ENCODE data around the gene ARL6IP4. TPM values are rescaled to one million over a fixed set of nuclear protein-coding genes. Genes with fewer than 3 reads are reported as not detected.

ARL6IP4 gene
- total RNA-seq, 1 experiment from 2014 or later: 189 TPM

DNA sequence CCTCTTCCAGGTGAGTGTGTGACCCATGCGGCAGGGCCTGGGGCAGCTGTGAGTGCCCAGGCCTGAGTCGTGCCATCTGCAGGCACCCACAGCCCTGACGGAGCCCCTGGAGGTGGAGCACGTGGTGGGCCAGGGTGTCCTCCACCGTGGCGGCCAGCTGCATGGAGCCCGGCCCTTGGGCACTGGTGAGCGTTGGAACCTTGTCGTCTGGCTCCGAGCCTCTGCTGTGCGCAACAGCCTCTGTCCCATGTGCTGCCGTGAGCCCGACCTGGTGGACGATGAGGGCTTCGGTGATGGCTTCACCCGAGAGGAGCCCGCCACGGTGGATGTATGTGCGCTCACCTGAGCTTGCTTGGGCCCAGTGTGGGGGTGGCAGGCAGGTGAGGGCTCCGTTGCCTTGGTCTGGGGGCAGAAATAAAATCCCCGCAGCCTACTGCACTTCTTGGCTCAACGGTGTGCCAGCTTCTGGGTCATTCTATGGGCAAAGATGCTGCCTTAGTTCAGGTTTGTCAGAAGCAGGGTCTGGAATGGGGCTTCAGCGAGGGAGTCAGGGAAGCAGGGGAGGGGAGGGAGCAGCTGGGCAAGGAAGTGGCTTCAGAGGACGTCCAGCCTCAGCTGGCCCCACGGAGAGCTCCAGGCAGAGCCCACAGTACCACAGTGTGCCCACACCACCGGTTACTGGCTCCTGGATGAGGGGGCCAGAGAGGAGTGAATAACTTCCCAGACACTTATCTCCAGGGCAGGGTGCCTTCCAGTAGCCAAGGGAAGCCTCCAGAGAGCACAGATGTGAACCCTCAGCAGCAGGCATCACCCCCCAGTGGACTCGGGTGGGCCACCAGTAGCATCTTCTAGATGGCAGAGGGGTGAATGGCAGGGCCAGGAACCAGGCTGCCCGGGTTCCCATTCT lies 1.2 kb upstream of the ARL6IP4 start:
- Histone ChIP-seq H3K27ac (ENCODE audit: low read depth, low read length, poor library complexity, severe bottlenecking) (peak overlapping the region; percentile 95), H3K36me3 (ENCODE audit: insufficient read depth, low read length, poor library complexity, severe bottlenecking) (peaks cover 16% of the 10 kb centered on the region), H3K9me3 (ENCODE audit: low read depth, low read length, poor library complexity, severe bottlenecking) (no peaks in the 10 kb centered on the region), H3K4me3 (ENCODE audit: low read depth, low read length, poor library complexity, severe bottlenecking) (peak overlapping the region; percentile 72), H3K4me1 (ENCODE audit: insufficient read depth, low read length, poor library complexity, severe bottlenecking) (peaks cover 21% of the 10 kb centered on the region), H3K27me3 (replicated peaks; ENCODE audit: insufficient read depth, low read depth, low read length, poor library complexity) (no peaks in the 10 kb centered on the region)
- intact Hi-C loops (cut with micrococcal nuclease; ENCODE audit: unreplicated experiment): no loop called here
- no TSS peak for BruUV-seq (replicated peaks)
- POLR2A ChIA-PET (ENCODE audit: low non-redundant PET): no interaction called here
- DNase-seq (ENCODE audit: low spot score): no peak
- no peak for TF ChIP-seq EZH2 (IDR thresholded peaks at IDR 0.05; ENCODE audit: borderline replicate concordance, low read depth, low read length, poor library complexity, severe bottlenecking)
- TF ChIP-seq, protein P1, sequence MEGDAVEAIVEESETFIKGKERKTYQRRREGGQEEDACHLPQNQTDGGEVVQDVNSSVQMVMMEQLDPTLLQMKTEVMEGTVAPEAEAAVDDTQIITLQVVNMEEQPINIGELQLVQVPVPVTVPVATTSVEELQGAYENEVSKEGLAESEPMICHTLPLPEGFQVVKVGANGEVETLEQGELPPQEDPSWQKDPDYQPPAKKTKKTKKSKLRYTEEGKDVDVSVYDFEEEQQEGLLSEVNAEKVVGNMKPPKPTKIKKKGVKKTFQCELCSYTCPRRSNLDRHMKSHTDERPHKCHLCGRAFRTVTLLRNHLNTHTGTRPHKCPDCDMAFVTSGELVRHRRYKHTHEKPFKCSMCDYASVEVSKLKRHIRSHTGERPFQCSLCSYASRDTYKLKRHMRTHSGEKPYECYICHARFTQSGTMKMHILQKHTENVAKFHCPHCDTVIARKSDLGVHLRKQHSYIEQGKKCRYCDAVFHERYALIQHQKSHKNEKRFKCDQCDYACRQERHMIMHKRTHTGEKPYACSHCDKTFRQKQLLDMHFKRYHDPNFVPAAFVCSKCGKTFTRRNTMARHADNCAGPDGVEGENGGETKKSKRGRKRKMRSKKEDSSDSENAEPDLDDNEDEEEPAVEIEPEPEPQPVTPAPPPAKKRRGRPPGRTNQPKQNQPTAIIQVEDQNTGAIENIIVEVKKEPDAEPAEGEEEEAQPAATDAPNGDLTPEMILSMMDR (conservative IDR thresholded peaks at IDR 0.05; ENCODE audit: low read depth, low read length): no peak
- CTCF ChIA-PET: no interaction called here

DNA sequence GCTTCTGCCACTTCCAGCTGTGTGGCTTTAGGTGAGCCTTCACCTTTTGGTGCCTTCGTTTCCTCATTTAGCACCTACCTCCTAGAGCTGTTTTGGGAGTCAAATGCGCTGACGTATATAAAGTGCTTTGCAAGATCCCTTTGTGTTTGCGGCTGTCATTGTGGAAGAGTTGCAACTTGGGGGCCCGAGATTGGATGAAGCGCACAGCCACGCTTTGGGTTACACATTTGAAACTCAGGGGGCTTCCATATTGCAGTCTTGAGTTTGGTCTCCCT lies 636 bp upstream of the ARL6IP4 start:
- DNase-seq (ENCODE audit: low spot score): peak; percentile 39
- Histone ChIP-seq H3K36me3 (ENCODE audit: insufficient read depth, low read length, poor library complexity, severe bottlenecking) (peaks cover 16% of the 10 kb centered on the region), H3K27me3 (replicated peaks; ENCODE audit: insufficient read depth, low read depth, low read length, poor library complexity) (no peaks in the 10 kb centered on the region), H3K9me3 (ENCODE audit: low read depth, low read length, poor library complexity, severe bottlenecking) (no peaks in the 10 kb centered on the region), H3K4me1 (ENCODE audit: insufficient read depth, low read length, poor library complexity, severe bottlenecking) (peaks cover 21% of the 10 kb centered on the region), H3K27ac (ENCODE audit: low read depth, low read length, poor library complexity, severe bottlenecking) (peak overlapping the region; percentile 95), H3K4me3 (ENCODE audit: low read depth, low read length, poor library complexity, severe bottlenecking) (peak overlapping the region; percentile 72)
- no TSS peak for BruUV-seq (replicated peaks)
- CTCF ChIA-PET: no interaction called here
- POLR2A ChIA-PET (ENCODE audit: low non-redundant PET): no interaction called here
- TF ChIP-seq, protein P1 (conservative IDR thresholded peaks at IDR 0.05; ENCODE audit: low read depth, low read length): no peak
- no peak for TF ChIP-seq EZH2 (IDR thresholded peaks at IDR 0.05; ENCODE audit: borderline replicate concordance, low read depth, low read length, poor library complexity, severe bottlenecking)
- intact Hi-C loops (cut with micrococcal nuclease; ENCODE audit: unreplicated experiment): loop anchor here (5.0 kb wide), 2 partner anchors 172 to 257 kb away; partner anchors contain the start of gene PITPNM2

DNA sequence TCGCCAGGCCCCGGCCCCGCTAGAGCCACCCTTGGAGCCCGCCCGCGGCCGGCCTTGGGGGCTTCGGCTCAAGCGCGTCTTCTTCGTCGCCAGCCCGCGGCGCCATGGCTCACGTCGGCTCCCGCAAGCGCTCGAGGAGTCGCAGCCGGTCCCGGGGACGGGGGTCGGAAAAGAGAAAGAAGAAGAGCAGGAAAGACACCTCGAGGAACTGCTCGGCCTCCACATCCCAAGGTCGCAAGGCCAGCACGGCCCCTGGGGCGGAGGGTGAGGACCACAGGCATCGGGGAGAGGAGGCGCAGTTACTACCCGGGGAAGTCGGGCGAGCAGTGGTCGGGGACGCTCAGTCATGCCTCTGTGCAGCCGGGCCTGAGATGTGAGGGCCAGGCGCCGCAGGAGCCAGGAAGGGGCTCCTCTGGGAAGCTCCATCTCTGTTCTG lies 573 bp downstream of the ARL6IP4 start:
- H3K27ac ChIP-seq (ENCODE audit: low read depth, low read length, poor library complexity, severe bottlenecking): peak overlapping the region; percentile 95
- no peak for DNase-seq (ENCODE audit: low spot score)
- peaks cover 16% of the 10 kb centered on the region for H3K36me3 ChIP-seq (ENCODE audit: insufficient read depth, low read length, poor library complexity, severe bottlenecking)
- no TSS peak for BruUV-seq (replicated peaks)
- intact Hi-C loops (cut with micrococcal nuclease; ENCODE audit: unreplicated experiment): loop anchor here (5.0 kb wide), 2 partner anchors 171 to 256 kb away; partner anchors contain the start of gene PITPNM2
- no peaks in the 10 kb centered on the region for H3K9me3 ChIP-seq (ENCODE audit: low read depth, low read length, poor library complexity, severe bottlenecking)
- peaks cover 17% of the 10 kb centered on the region for H3K4me1 ChIP-seq (ENCODE audit: insufficient read depth, low read length, poor library complexity, severe bottlenecking)
- POLR2A ChIA-PET (ENCODE audit: low non-redundant PET): no interaction called here
- CTCF ChIA-PET: no interaction called here
- TF ChIP-seq EZH2 (IDR thresholded peaks at IDR 0.05; ENCODE audit: borderline replicate concordance, low read depth, low read length, poor library complexity, severe bottlenecking): no peak
- TF ChIP-seq, protein P1 (conservative IDR thresholded peaks at IDR 0.05; ENCODE audit: low read depth, low read length): no peak
- no peaks in the 10 kb centered on the region for H3K27me3 ChIP-seq (replicated peaks; ENCODE audit: insufficient read depth, low read depth, low read length, poor library complexity)
- peak overlapping the region; percentile 72 for H3K4me3 ChIP-seq (ENCODE audit: low read depth, low read length, poor library complexity, severe bottlenecking)

All from A673 (cell line).